K562 (cell line): Measurements from ENCODE around the gene METAP1D. TPM values are rescaled to one million over a fixed set of nuclear protein-coding genes. Genes with fewer than 3 reads are reported as not detected.

Experiments used
- ATF1 ChIP-seq, 2 experiments: fragments of 450-650 bp in 1 of 2; IDR thresholded peaks; 2 replicates each; pipeline ENCODE4 v1.6.1; 2016; ENCODE audit warnings: missing compliant biosample characterization in 1 of 2, missing genetic modification characterization in 1 of 2
- ATF3 ChIP-seq, 2 experiments: fragments of 450-650 bp in 1 of 2; sonication (generic) in 1 of 2; formaldehyde crosslinking in 1 of 2; IDR thresholded peaks in 1 of 2; conservative IDR thresholded peaks in 1 of 2; 2 replicates each; pipeline versions ENCODE4 v1.6.1 to v1.8.1; 2016 to 2023; ENCODE audit warnings: mild to moderate bottlenecking in 2 of 2, moderate library complexity in 2 of 2, inconsistent platforms in 1 of 2, missing genetic modification reagents in 1 of 2
- BCLAF1 ChIP-seq, 2 experiments: fragments of 450-650 bp in 1 of 2; IDR thresholded peaks; 2 replicates each; pipeline ENCODE4 v1.6.1; 2011 to 2017; ENCODE audit warnings: low read depth in 2 of 2, antibody characterized with exemption in 1 of 2, borderline replicate concordance in 1 of 2, low read length in 1 of 2, mild to moderate bottlenecking in 1 of 2, mixed read lengths in 1 of 2; ENCODE audit not compliant: control insufficient read depth in 1 of 2
- FOXP1 ChIP-seq: sonication (generic); formaldehyde crosslinking; IDR thresholded peaks from 2 replicates; pipeline ENCODE4 v1.8.0; 2022; ENCODE audit warnings: mild to moderate bottlenecking, missing genetic modification reagents
- KDM1A ChIP-seq, 2 experiments: fragments of 450-650 bp; IDR thresholded peaks; 2 replicates each; pipeline ENCODE4 v1.6.1; 2016; ENCODE audit warnings: mild to moderate bottlenecking in 2 of 2
- SMARCA4 ChIP-seq: fragments of 450-650 bp; IDR thresholded peaks from 2 replicates; pipeline ENCODE4 v1.6.1; 2016
- TAL1 ChIP-seq: fragments of 450-650 bp; IDR thresholded peaks from 2 replicates; pipeline ENCODE4 v1.6.1; 2016; ENCODE audit warnings: mild to moderate bottlenecking
- TCF3 ChIP-seq: sonication (generic); formaldehyde crosslinking; IDR thresholded peaks from 2 replicates; pipeline ENCODE4 v1.4.0; 2020; ENCODE audit warnings: mild to moderate bottlenecking, missing genetic modification reagents
- polyA plus RNA-seq, 8 experiments: library from polyadenylated mRNA; depleted of rRNA in 4 of 8; stranded (reverse) in 5 of 8; unstranded in 3 of 8; fragments of >200 nt; fragmentation: Nextera tagmentation in 2 of 8; fragmentation: Illumina TruSeq in 1 of 8; extraction: Ambion mirVana in 2 of 8; extraction: Trizol in 1 of 8; gene quantifications; 2 replicates each; pipeline versions ENCODE4 v1.2.1 to v1.2.3, GENCODE V29; 2011 to 2014; ENCODE audit warnings: inconsistent platforms in 1 of 8, missing spikeins in 1 of 8
- total RNA-seq, 7 experiments: library from RNA; depleted of rRNA in 6 of 7; stranded (reverse); fragments of >200 nt in 6 of 7; fragmentation: Illumina TruSeq in 2 of 7; extraction: Trizol in 2 of 7; gene quantifications; 2 replicates each; pipeline versions ENCODE4 v1.2.1 to v1.2.3, GENCODE V29; 2011 to 2021; ENCODE audit warnings: low replicate concordance in 1 of 7

The METAP1D gene
- total and polyA plus RNA-seq, 9 of the 15 experiments (the other 6 are each of a cell fraction or from before 2014, with no cell fraction given), result 8.0 to 23.4 (median 15.7) TPM

- TF ChIP-seq KDM1A (IDR thresholded peaks at IDR 0.05) (peak in 1 of 2 experiments; percentile 54; a peak in 1 of 4 replicates), ATF1 (CRISPR knock-in tag; IDR thresholded peaks at IDR 0.05) (no peak), ATF1 (tag; IDR thresholded peaks at IDR 0.05) (no peak), BCLAF1 (IDR thresholded peaks at IDR 0.05; ENCODE audit: borderline replicate concordance in 1 of 2, control insufficient read depth in 1 of 2, low read depth in 2 of 2, low read length in 1 of 2) (no peak), FOXP1 (CRISPR knock-in tag) (no peak), ATF3 (IDR thresholded peaks at IDR 0.05) (0 out of 2 replicates have a peak, but pooled peaks have one; percentile 42), ATF3 (CRISPR knock-in tag; conservative IDR thresholded peaks at IDR 0.05) (no peak), SMARCA4 (0 out of 2 replicates have a peak, but pooled peaks have one; percentile 14), TCF3 (CRISPR knock-in tag) (peak; percentile 72), TAL1 (peak; percentile 61; the same call in 1 of the 2 replicates)
- TF ChIP-seq, all 486 proteins: peak for 19
Measured at GRCh38 chr2:172097557-172098131, 97.9 kb downstream of the METAP1D start (continued).
